Central memory CD8-positive, alpha-beta T cell (primary cell): ENCODE measurements around the gene PYROXD2.

Experiments used
- ATAC-seq: fragments of 150-1000 bp; cut with Tn5 transposase; replicated peaks from 2 replicates; pipeline ENCODE4 v1.10.0; 2022; ENCODE audit warnings: mild to moderate bottlenecking, moderate FRiP score, moderate number of reproducible peaks; ENCODE audit not compliant: poor library complexity, severe bottlenecking; ENCODE audit errors: extremely low read depth
- DNase-seq, 2 donors: peaks; one replicate each; pipeline ENCODE4 v3.0.0; 2021; ENCODE audit warnings: low spot score in 2 of 2
- H3K27ac Mint-ChIP-seq: one replicate; pipeline ENCODE4 v1.8.0; 2022; ENCODE audit warnings: low read depth, mild to moderate bottlenecking, moderate library complexity, mixed read lengths
- H3K27me3 Mint-ChIP-seq: one replicate; pipeline ENCODE4 v1.8.0; 2022; ENCODE audit warnings: mixed read lengths
- H3K36me3 Mint-ChIP-seq: one replicate; pipeline ENCODE4 v1.8.0; 2022; ENCODE audit warnings: mild to moderate bottlenecking, moderate library complexity, mixed read lengths; ENCODE audit not compliant: insufficient read depth
- H3K4me1 Mint-ChIP-seq: one replicate; pipeline ENCODE4 v1.8.0; 2022; ENCODE audit warnings: mixed read lengths
- H3K4me3 Mint-ChIP-seq: one replicate; pipeline ENCODE4 v1.8.0; 2022; ENCODE audit warnings: mild to moderate bottlenecking, moderate library complexity, mixed read lengths
- H3K9me3 Mint-ChIP-seq: one replicate; pipeline ENCODE4 v1.8.0; 2022; ENCODE audit warnings: mixed read lengths

The PYROXD2 gene

DNA sequence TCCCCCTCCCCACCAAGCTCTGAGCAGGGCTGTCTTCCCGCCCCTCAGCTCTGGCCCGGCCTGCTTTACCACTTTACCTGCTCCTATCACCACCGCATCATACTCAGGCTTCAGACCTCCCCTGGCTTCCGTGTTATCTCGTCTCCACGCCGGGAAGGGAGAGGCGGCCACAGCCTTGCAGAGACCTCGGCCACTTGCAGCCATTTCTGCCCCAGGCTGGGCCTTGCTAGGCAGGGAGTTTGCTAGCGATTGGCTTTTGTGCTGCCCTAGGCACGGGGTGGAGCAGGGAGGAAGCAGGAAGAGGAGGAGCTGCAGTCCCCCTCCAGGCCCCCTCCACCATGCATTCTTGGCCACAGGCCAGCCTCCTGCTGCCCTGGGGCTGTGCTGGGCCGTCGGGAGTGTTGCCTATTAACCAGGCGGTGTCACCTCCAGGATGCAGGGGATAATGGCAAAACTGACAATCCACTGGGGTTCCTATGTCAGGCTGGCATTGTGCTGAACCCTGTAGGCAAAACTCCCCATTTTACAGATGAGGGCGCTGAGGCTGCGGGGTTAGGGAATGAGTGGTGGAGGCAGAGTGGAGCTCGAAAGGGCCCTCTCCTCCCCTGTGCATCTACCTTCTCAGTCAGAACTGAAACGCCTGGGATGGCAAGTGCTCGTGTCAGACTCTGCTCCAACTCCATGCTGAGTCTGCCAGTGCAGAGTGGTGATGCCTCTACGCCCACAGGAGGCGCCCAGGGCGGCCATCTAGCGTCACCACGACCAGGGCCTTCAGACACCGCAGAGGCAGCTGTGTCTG, at the start of gene PYROXD2:
Gene PYROXD2, minus strand, starts transcription at position 251 of the 799 bp plus-strand sequence. Its CDS starts 47 bp downstream, at position 204.
- peak within 1 kb of the TSS; percentile 96 for H3K27ac Mint-ChIP-seq
- no peaks in the 10 kb centered on the region for H3K27me3 Mint-ChIP-seq
- DNase-seq (peak; percentile 28 to 33), ATAC-seq (peak; percentile 78)
- no peaks in the 10 kb centered on the region for H3K9me3 Mint-ChIP-seq
- peaks cover 12% of the 10 kb centered on the region for H3K4me1 Mint-ChIP-seq
- peak within 1 kb of the TSS; percentile 86 for H3K4me3 Mint-ChIP-seq
- H3K36me3 Mint-ChIP-seq = peaks cover 14% of the 10 kb centered on the region

- H3K27ac Mint-ChIP-seq = no peak overlapping the region
- peaks cover 16% of the 10 kb centered on the region for H3K27me3 Mint-ChIP-seq
- DNase-seq (no peak), ATAC-seq (no peak)
- H3K4me1 Mint-ChIP-seq = peaks cover 14% of the 10 kb centered on the region
- H3K9me3 Mint-ChIP-seq = no peaks in the 10 kb centered on the region
- no peak overlapping the region for H3K4me3 Mint-ChIP-seq
- H3K36me3 Mint-ChIP-seq = no peaks in the 10 kb centered on the region
These were observed 49.2 kb upstream of the PYROXD2 start for GRCh38 chr10:98463976-98464754.

- Mint-ChIP-seq H3K9me3 (no peaks in the 10 kb centered on the region), H3K27ac (no peak overlapping the region), H3K4me1 (peaks cover 7% of the 10 kb centered on the region), H3K27me3 (peaks cover 27% of the 10 kb centered on the region), H3K36me3 (no peaks in the 10 kb centered on the region), H3K4me3 (no peak overlapping the region)
- no peak for ATAC-seq
- no peak for DNase-seq
These were observed 48.0 kb upstream of the PYROXD2 start for GRCh38 chr10:98463016-98463415.

DNA sequence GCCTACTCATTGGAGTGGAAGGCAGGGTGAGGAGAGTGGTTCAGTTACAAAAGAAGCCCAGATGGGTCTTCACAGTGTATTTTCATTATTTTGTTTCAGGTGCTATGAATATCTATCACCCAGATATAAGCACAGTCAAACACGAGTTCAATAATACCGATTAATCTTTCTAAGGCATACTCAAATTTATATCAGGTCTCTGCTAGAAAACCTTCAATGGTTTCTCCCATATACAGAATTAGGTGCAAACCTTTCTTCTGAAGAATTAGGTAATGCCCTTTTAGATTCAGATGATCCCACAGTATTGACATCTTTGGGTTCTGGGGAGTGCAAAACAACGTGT, 46.5 kb upstream of the PYROXD2 start:
- H3K27me3 Mint-ChIP-seq = peaks cover 36% of the 10 kb centered on the region
- DNase-seq (no peak), ATAC-seq (no peak)
- H3K9me3 Mint-ChIP-seq = no peaks in the 10 kb centered on the region
- no peak overlapping the region for H3K4me3 Mint-ChIP-seq
- H3K27ac Mint-ChIP-seq = no peak overlapping the region
- H3K36me3 Mint-ChIP-seq = no peaks in the 10 kb centered on the region
- H3K4me1 Mint-ChIP-seq = no peaks in the 10 kb centered on the region

GRCh38 chr10:98460837-98461499, 46.0 kb upstream of the PYROXD2 start:
- ATAC-seq (no peak), DNase-seq (no peak)
- H3K36me3 Mint-ChIP-seq = no peaks in the 10 kb centered on the region
- H3K4me1 Mint-ChIP-seq = no peaks in the 10 kb centered on the region
- H3K9me3 Mint-ChIP-seq = no peaks in the 10 kb centered on the region
- no peak overlapping the region for H3K27ac Mint-ChIP-seq
- no peak overlapping the region for H3K4me3 Mint-ChIP-seq
- peaks cover 36% of the 10 kb centered on the region for H3K27me3 Mint-ChIP-seq

DNA sequence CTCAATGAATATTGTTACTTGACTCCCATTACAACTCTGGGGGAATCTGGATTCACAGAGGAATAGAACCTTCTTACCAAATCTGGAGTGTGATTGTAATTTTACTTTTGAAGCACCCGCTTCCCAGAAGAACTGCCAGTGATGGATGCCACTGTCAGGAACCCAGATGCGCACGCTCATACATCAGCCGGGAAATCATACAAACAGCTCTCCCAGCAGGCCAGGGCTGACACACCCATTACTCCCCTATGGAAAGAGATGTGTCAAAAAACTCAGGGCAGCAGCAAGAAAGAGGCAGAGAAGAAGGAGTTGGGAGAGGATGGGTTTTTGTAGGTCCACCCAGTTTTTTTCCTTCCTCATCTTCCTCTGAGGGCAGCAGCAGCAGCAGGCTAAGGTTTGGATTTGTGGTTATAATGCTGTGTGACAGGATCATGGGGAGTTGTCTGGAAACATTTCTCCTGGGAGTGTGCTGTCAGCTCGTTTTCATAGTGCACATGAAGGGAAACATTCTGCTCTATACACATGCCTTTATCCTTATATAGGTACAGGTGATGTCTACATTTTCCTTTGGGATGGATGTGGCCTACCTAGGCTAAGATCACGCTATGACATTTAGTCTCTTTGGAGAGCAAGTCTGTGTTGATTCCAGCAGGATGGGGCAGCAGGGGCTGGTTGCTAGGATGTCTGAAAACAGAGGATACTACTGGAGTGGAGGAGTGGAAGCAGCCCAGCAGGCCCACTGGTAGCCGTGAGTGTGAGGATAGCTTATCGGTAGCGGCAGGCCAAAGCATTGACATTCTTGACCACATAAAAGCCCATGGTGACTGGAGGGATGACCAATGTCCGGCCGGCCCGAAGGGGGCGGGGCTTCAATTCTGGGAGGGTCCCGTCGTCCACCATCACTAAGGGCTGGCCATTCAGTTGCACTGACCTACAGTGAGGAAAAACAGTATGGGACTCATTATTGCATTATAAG, 44.1 kb upstream of the PYROXD2 start:
- Mint-ChIP-seq H3K27me3 (peaks cover 36% of the 10 kb centered on the region), H3K36me3 (no peaks in the 10 kb centered on the region), H3K27ac (no peak overlapping the region), H3K4me1 (no peaks in the 10 kb centered on the region), H3K9me3 (no peaks in the 10 kb centered on the region), H3K4me3 (no peak overlapping the region)
- ATAC-seq (no peak), DNase-seq (no peak)

GRCh38 chr10:98457721-98458120, 42.7 kb upstream of the PYROXD2 start:
- Mint-ChIP-seq H3K27ac (no peak overlapping the region), H3K36me3 (peaks cover 3% of the 10 kb centered on the region), H3K9me3 (no peaks in the 10 kb centered on the region), H3K4me3 (no peak overlapping the region), H3K4me1 (no peaks in the 10 kb centered on the region), H3K27me3 (peaks cover 27% of the 10 kb centered on the region)
- no peak for DNase-seq
- no peak for ATAC-seq

- DNase-seq (no peak), ATAC-seq (no peak)
- Mint-ChIP-seq H3K9me3 (no peaks in the 10 kb centered on the region), H3K4me1 (no peaks in the 10 kb centered on the region), H3K27ac (no peak overlapping the region), H3K36me3 (peaks cover 3% of the 10 kb centered on the region), H3K4me3 (no peak overlapping the region), H3K27me3 (peaks cover 32% of the 10 kb centered on the region)
These were observed 41.9 kb upstream of the PYROXD2 start for GRCh38 chr10:98456686-98457482.

GRCh38 chr10:98456043-98456570, 41.1 kb upstream of the PYROXD2 start:
- Mint-ChIP-seq H3K27ac (no peak overlapping the region), H3K4me3 (no peak overlapping the region), H3K36me3 (peaks cover 3% of the 10 kb centered on the region), H3K9me3 (no peaks in the 10 kb centered on the region), H3K27me3 (peaks cover 39% of the 10 kb centered on the region), H3K4me1 (no peaks in the 10 kb centered on the region)
- no peak for ATAC-seq
- no peak for DNase-seq

DNA sequence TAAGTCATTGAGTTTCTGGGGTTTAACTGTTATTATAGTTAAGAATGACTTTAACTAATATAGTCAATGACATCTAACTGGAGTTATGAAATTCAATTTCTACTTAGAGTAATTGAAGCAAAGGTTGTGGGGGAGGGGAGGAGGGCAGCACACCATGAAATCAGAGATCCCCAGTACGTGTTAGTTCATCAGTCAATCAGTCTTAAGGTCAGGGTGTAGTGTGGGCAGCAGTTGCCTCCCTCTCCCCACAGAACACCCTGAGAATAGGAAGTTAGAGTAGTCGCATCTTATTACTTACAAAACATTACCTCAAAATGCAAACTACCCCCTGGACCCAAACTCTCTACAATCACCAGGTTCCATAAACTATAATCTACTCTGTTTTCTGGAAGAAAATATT, 38.7 kb upstream of the PYROXD2 start:
- no peak for ATAC-seq
- no peak overlapping the region for H3K4me3 Mint-ChIP-seq
- H3K9me3 Mint-ChIP-seq = no peaks in the 10 kb centered on the region
- no peaks in the 10 kb centered on the region for H3K4me1 Mint-ChIP-seq
- DNase-seq = no peak
- H3K27me3 Mint-ChIP-seq = peaks cover 49% of the 10 kb centered on the region
- H3K36me3 Mint-ChIP-seq = peaks cover 3% of the 10 kb centered on the region
- no peak overlapping the region for H3K27ac Mint-ChIP-seq

DNA sequence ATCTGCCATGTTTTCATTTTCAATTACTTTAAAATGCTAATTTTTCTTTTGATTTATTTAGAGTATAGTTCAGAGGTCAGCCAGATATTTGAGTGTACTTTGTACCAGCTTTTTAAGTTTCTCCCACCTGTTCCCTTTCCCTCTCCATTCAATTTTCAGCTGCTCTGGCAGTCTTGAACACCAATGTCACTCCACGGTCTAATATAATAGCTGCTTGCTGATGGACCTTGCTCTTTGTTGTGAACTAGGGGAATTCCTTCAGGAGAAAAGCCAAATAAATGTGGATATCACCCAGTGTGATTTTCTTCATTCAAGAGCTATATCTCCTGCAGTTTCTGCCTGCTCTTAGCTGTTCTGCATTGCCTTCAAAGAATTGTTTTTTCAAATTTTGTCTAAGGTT, 35.6 kb upstream of the PYROXD2 start:
- no peak for DNase-seq
- peaks cover 7% of the 10 kb centered on the region for H3K36me3 Mint-ChIP-seq
- H3K4me1 Mint-ChIP-seq = peaks cover 11% of the 10 kb centered on the region
- peaks cover 34% of the 10 kb centered on the region for H3K27me3 Mint-ChIP-seq
- no peak for ATAC-seq
- no peaks in the 10 kb centered on the region for H3K9me3 Mint-ChIP-seq
- no peak overlapping the region for H3K4me3 Mint-ChIP-seq
- H3K27ac Mint-ChIP-seq = no peak overlapping the region
